Activated T-helper 2 cell treated with anti-CD3 and anti-CD28 coated beads, Interferon-gamma antibody, Interleukin-2, Interleukin-4, amounts not matched to agents 10 μg/mL and 5 μg/mL and 100 μg/mL, durations not matched to agents 14 hours and 24 hours and 36 hours (primary cell): Measurements from ENCODE around the gene YJU2. TPM values are rescaled to one million over a fixed set of nuclear protein-coding genes. Genes with fewer than 3 reads are reported as not detected.

ENCODE experiments used
- total RNA-seq: library from RNA; stranded (reverse); gene quantifications from 2 replicates; pipeline ENCODE4 v1.2.3, GENCODE V29; 2022

Gene YJU2
- total RNA-seq, 1 donor from 2014 or later = 29.7 TPM

Other genes starting within 250 kb of the YJU2 start
- gene PIAS4, start 239.3 kb upstream of the YJU2 start, total RNA-seq = 31.5 and 36.3 TPM in 2 replicates
- gene ZBTB7A, start 180.2 kb upstream of the YJU2 start, total RNA-seq = 39.9 and 41.2 TPM in 2 replicates
- gene MAP2K2, start 123.0 kb upstream of the YJU2 start, total RNA-seq = 131 and 141 TPM in 2 replicates
- gene CREB3L3, start 93.4 kb upstream of the YJU2 start, total RNA-seq = 1.6 and 2.5 TPM in 2 replicates
- gene SIRT6, start 64.5 kb upstream of the YJU2 start, total RNA-seq = 34.6 and 42.4 TPM in 2 replicates
- 0.30 and 0.50 TPM in 2 replicates for gene ANKRD24, start 64.4 kb upstream of the YJU2 start, total RNA-seq
- 47.0 and 55.4 TPM in 2 replicates for gene EBI3, start 17.6 kb upstream of the YJU2 start, total RNA-seq
- 0.46 and 1.2 TPM in 2 replicates for gene SHD, start 32.2 kb downstream of the YJU2 start, total RNA-seq
- gene TMIGD2, start 55.3 kb downstream of the YJU2 start, total RNA-seq = 9.2 and 10.8 TPM in 2 replicates
- 26.8 and 32.8 TPM in 2 replicates for gene FSD1, start 57.5 kb downstream of the YJU2 start, total RNA-seq
- 15.4 and 17.1 TPM in 2 replicates for gene STAP2, start 91.7 kb downstream of the YJU2 start, total RNA-seq
- 19.3 and 20.2 TPM in 2 replicates for gene MPND, start 96.5 kb downstream of the YJU2 start, total RNA-seq
- gene SH3GL1, start 153.5 kb downstream of the YJU2 start, total RNA-seq = 49.2 and 56.3 TPM in 2 replicates
- 81.9 and 87.8 TPM in 2 replicates for gene CHAF1A, start 155.6 kb downstream of the YJU2 start, total RNA-seq
- gene UBXN6, start 210.7 kb downstream of the YJU2 start, total RNA-seq = 51.7 and 52.8 TPM in 2 replicates
- 61.9 and 75.6 TPM in 2 replicates for gene HDGFL2, start 225.2 kb downstream of the YJU2 start, total RNA-seq